CD4-positive, alpha-beta T cell treated with Interleukin-4 for 4 hours (primary cell): ENCODE data around the gene ZP4.

Experiments
- DNase-seq: peaks from one replicate; pipeline ENCODE4 v3.0.0-alpha.2; 2020

The ZP4 gene, protein sequence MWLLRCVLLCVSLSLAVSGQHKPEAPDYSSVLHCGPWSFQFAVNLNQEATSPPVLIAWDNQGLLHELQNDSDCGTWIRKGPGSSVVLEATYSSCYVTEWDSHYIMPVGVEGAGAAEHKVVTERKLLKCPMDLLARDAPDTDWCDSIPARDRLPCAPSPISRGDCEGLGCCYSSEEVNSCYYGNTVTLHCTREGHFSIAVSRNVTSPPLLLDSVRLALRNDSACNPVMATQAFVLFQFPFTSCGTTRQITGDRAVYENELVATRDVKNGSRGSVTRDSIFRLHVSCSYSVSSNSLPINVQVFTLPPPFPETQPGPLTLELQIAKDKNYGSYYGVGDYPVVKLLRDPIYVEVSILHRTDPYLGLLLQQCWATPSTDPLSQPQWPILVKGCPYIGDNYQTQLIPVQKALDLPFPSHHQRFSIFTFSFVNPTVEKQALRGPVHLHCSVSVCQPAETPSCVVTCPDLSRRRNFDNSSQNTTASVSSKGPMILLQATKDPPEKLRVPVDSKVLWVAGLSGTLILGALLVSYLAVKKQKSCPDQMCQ

GRCh38 chr1:237890822-237891221 is at the start of gene ZP4:
Gene ZP4 (minus strand): TSS chr1:237890922. CDS start chr1:237890635, 287 bp downstream.
- no peak for DNase-seq

DNA sequence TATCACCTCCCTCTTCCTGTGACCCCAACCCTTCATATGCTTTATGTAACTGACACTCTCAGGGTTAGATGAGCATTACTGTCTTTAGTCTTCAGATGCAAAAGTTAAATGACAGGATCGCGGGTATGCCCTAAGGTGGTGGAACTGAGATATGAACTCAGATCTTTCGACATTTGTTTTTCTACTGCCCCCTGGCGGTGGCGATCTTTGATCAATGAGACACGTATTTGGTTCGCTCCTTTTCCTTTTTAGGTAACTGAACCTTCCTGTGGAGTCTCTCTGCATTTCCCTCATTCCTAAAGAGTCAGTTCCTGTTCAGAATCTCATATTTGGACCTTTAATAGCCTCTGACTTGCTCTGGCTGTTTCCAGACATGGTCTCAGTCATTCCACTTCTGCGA is 47.8 kb upstream of the ZP4 start:
- no peak for DNase-seq

GRCh38 chr1:237938068-237938467 is 47.3 kb upstream of the ZP4 start:
- no peak for DNase-seq

GRCh38 chr1:237932816-237933215 is 42.1 kb upstream of the ZP4 start:
- no peak for DNase-seq

DNA sequence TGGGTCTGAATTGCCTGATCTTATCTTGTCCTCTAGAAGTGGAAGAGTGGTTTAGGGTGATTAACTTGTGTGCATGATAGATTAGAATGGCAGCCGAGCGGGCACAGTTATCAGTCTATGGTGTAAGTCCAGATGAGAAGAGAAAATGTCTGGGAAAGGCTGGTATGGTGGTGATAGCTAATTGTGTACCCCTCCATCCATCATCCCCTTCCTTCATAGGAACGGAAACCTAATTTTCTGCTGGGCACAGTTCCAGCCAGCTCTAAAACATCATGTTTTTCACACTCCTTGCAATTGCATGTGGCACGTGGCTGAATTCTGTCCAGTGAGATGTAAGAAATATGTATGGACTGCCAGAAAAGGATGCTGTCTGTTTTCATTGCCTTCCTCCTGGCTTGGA is 40.9 kb upstream of the ZP4 start:
- no peak for DNase-seq

DNA sequence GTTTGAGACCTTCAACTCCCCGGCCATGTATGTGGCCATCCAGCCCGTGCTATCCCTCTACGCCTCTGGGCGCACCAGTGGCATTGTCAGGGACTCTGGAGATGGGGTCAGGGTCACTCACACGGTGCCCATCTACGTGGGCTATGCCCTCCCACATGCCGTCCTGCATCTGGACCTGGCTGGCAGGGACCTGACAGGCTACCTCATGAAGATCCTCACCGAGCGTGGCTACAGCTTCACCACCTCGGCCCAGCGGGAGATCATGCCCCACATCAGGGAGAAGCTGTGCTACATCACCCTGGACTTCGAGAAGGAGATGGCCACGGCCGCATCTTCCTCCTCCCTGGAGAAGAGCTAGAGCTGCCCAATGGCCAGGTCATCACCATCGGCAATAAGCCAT is 36.5 kb upstream of the ZP4 start:
- no peak for DNase-seq

DNA sequence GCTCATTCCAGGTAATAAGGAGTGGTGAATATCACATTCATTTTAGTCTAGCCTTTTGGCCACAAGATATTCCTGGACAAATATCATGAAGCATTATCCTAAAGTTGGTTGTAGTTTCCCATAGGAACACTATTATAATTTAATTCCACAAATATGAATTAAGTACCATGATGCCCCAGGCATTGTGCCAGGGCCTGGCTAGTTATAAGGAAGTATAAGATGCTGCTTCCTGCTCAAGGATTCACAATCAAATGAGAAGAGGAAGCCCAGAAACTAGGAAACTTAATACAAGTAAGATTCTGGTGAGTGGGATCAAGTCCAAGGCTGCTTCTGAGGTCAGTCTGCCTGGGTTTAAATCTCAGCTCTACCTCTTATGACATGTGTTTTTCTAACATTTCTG is 30.6 kb upstream of the ZP4 start:
- no peak for DNase-seq

DNA sequence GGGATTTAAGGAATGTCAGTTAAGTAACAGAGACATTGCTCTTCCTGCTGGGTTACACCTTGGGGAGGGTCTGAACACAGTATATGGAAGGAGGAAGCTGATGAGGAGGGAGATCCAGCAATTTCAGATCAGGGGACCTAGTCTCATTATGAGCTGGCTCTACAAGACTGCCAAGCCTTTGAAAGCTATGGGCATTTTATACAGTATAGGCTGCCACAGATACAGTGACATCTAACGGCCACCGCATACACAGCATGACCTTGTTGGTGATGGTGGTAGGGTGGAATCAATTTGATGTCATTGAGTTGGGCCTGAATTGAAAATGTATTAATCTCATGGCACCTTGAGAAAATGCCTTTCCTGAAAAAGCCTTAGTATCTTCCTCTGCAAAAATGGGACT is 22.6 kb upstream of the ZP4 start:
- DNase-seq = no peak

GRCh38 chr1:237911911-237912310 is 21.2 kb upstream of the ZP4 start:
- no peak for DNase-seq

DNA sequence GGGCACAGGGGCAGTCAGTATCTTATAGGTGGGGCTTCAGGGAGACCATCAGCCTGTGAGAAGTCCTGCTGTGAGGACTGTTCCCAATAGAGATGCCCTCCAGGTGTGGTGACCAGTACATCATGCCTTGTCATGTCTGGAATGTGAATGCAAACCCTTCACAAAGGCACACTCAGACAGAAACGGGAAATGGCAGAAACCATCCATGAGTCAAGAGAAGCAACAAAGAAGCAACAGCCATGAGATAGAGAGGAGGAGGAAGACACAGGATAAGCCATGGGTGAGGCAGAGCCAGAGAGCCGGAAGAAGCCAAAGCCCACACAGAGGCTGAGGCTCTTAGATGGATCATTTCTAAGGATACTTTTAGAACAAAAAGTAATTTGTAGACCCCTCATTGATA is 20.1 kb upstream of the ZP4 start:
- no peak for DNase-seq

DNA sequence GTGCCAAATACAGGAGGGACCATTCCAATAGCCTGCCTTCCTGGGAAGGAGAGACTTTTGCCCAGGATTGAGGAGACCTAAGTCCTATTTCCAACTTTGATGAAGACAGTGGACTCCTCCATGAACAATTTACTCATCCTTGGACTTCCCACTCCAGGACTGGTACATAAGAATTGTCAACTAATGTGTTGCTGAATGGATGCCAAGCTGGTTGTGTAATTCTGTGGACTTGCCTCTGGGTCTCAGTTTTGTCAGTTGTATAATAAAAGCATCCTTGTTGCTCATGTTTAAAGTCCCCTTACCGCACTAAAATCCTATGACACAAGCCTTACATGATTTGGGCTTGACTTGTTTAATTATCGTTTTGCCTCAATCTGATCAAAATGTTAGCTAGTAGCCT is 13.2 kb upstream of the ZP4 start:
- no peak for DNase-seq

GRCh38 chr1:237902960-237903743 is 12.4 kb upstream of the ZP4 start:
- DNase-seq = no peak

DNA sequence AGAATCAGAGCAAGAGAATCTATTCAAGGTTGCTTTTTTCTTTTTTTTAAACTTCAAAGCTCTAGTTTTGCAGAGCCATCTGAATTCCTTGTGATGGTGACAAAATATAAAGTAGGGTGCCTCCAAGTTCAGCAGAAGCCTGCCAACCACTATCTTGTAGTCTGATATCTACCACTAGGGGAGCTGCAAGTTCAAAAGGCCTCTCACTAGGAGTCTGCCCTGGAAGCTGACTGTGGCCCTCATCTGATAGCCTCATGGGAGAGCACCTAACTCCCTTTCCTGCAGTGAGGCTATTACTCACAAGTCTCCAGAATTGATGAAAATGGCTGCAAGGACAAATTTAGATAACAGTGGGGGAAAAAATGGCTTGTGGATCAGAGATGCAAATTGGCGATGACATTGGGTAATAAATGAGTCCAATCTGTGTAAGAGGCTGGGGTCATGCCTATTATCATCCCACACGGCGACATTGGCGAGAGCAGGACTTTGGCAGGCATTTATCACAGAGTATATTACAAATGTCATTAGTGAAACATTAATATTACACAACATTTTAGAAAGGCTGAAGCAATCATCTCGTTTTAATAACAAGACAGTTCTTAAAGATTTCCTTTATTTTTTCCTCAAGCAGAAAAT is 10.7 kb upstream of the ZP4 start:
- DNase-seq = no peak

- DNase-seq = no peak
Measured at GRCh38 chr1:237895630-237896029, 4.9 kb upstream of the ZP4 start.

DNA sequence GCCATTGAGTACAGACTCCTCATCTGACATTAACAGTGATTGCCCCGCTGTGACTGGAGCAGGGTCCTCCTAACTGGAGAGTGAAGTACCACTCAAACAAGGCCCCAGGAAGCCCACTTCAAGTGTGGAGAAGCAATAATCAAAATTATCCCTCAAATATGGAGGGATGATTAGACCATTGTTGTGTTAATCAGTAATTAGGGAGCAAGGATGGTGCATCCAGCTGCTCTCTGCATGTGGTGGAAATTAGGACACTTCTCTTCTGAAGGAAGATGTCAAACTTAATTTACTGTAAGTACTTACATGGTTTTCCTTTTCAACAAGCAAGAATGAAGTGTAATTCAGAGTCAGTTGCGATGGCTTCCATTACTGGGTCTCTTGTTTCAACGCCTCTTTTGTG is 3.4 kb upstream of the ZP4 start:
- DNase-seq = no peak

- DNase-seq = no peak
Measured at GRCh38 chr1:237891979-237892378, 1.3 kb upstream of the ZP4 start.

DNA sequence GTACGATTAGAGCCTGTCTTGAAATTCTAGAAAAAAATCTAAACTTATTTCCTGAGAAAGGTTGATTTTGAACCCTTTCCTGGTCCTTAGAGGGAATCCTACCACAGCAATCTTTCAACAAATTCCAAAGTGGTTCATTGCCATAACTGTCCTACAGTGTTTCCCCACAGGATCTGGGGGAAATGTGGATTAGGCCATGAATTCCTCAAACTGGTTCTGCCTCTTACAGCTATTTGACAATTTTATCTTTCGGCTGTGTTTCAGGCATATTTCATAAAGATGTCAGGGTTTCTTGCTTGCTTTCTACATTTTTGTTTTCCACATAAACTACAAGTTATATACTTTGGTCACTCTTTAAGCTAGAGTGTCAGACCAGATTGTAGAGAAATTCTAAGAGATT is 544 bp upstream of the ZP4 start:
- DNase-seq = no peak

- no peak for DNase-seq
Measured at GRCh38 chr1:237890416-237890815, 306 bp downstream of the ZP4 start.

- no peak for DNase-seq
Measured at GRCh38 chr1:237888143-237888542, 2.6 kb downstream of the ZP4 start.

- no peak for DNase-seq
Measured at GRCh38 chr1:237887542-237887941, 3.2 kb downstream of the ZP4 start.

DNA sequence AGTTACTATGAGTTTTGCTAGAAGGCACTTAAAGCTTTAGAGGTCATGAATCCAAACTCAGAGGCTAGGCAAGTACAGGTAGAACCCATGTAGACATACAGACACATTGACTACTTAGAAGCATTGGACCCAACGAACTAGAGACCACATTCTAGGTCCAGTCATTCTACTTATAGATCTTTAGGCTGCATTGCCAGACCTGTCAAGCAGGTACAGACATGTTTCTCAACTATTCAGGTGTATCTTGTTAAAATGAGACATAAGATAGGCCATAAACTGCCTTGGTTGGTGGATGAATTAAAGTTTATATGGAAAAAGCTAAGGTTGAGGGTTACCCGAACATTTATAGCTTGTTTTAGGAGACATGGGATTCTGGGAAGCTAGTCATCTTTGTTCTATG is 6.5 kb downstream of the ZP4 start:
- no peak for DNase-seq

- DNase-seq = no peak
Measured at GRCh38 chr1:237879195-237879594, 11.5 kb downstream of the ZP4 start.

GRCh38 chr1:237878406-237878805 is 12.3 kb downstream of the ZP4 start:
- no peak for DNase-seq

DNA sequence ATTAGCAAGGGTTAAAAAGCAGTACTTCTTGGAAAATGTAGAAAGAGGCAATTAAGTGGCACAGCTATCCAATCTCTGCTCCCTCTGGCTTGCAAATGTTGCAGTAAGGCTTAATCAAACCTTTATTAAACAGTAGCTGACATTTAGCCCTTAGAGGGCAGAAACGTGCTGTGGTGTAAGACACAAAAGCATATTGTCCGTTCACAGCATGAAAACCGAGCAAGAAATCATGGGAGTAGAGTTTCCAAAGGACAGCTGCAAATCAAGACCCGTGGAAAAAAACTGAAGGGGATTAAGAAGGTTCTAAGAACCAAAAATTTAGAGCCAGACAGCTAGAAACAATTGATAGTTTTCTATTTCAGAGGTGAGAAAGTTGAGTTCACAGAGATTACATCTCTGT is 13.1 kb downstream of the ZP4 start:
- DNase-seq = no peak
